GM19324 (cell line): ENCODE measurements around the gene TPSD1.
"Not testable (repeated sequence)": the region's sequence is repeated elsewhere in the genome, so short reads cannot be mapped to it uniquely, and the experiment has no call there.

Experiments used
- ATAC-seq: cut with Tn5 transposase; IDR thresholded peaks from one replicate; pipeline ENCODE4 v1.9.1; 2021; ENCODE audit warnings: mild to moderate bottlenecking, moderate library complexity; ENCODE audit not compliant: unreplicated experiment, low FRiP score

TPSD1 gene

DNA sequence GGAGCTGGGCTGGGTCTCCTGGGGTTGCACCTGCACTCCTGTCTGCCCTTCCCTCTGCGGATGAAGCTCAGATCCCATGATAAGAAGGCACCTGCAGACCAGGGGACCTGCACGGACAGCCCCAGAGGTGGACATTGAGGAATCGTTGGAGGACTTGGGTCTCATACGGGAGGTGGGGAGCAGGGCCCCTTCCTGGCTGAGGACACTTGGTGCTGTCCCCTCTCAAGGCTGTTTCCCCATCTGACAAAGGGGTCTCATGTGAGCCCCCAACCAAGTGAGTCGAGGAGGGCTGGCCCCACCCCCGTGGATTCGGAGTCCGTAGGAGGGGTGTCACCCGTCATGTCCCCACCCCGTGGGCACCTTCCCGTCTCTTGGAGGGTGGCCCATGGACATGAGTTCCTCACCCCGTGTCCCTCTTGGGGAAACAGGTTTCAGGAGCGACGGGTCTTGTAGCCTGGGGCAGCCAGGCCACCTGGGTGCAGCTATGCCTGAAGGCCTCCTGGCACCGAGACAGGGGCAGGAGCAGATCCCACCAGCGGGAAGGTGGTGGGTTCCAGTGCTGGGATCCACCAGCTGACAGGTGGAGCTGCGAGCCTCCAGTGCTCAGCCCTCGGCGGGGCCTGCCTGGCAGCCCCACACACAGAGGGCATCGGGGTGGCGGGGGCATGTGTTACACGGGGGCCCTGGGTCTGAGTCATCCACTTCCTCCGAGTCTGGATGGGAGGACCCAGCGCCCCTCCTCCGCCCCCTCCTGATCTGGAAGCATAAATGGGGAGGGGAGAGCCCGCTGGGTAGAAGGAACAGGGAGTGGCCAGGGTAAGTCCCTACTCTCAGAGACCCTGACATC, at the start of gene TPSD1:
TSS of gene TPSD1 (plus strand) at position 794 of the 847 bp plus-strand sequence. CDS start 212 bp downstream, outside the sequence.
- not testable (repeated sequence) for ATAC-seq

DNA sequence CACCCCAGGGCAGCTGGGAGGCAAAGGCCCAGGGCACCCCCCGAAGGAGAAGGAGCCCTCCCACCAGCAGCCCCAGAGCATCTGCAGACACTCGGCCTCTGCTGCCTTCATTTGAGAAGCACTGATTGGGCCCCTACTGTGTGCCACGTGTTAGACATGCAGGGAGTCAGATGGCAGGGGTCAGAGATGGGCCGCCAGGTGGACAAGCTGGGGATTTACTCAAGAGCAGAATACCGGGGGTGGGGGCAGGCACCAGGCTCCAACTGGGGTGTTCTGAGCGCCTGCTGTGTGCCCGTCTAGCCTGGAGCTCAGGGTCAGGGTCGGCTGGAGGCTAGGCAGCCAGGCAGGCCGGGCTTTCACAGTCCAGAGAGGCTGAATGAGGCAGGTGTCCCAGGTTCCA, 49.5 kb upstream of the TPSD1 start:
- ATAC-seq, result no peak

DNA sequence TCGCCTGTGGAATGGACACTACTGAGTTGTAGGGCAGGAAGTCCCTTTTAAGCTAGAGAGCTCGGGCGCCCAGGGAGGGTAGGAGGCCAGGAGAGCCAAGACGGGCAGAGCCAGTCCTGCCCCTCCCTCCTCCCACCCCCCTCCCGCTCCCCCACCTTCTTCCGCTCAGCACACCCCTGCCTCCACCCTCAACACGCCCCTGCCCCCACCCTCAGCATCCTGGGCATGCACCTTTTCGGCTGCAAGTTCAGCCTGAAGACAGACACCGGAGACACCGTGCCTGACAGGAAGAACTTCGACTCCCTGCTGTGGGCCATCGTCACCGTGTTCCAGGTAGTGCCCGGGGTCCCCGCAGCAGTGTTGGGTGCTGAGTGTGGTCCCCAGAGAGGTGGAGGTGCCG, 49.1 kb upstream of the TPSD1 start:
- no peak for ATAC-seq

DNA sequence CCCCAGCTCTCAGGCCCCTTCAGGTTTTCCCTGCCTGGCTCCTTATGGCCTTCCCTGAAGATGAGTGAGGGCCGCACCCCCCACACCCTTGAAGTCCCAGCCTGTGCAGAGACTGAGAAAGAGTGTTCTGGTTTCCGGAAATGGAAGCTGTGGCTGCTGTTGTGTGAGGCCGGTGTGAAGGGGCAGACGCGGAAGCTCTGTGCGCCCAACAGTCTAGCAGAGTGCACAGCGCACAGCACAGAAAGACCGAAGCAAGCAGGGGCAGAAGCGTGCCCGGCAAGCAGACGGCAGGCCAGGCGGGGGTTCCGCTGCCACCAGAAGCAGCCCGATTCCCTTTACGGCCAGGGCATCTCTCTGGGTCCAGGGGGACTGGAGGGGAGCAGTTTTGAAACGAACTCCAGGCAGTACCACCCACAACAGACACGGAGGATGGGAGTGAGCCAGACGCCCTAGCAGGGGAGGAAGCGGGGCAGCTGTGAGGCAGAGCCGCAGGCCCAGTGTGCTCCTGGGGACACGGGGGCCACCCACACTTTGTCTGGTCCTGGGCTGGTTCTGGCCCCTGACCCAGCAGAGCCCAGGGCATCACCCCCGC, 47.5 kb upstream of the TPSD1 start:
- no peak for ATAC-seq

DNA sequence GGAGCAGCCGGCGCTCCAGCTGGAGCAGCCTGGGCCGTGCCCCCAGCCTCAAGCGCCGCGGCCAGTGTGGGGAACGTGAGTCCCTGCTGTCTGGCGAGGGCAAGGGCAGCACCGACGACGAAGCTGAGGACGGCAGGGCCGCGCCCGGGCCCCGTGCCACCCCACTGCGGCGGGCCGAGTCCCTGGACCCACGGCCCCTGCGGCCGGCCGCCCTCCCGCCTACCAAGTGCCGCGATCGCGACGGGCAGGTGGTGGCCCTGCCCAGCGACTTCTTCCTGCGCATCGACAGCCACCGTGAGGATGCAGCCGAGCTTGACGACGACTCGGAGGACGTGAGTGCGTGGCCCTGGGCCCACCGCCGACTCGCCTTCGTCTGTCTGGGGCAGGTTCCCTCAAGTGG, 46.8 kb upstream of the TPSD1 start:
- ATAC-seq, result no peak

DNA sequence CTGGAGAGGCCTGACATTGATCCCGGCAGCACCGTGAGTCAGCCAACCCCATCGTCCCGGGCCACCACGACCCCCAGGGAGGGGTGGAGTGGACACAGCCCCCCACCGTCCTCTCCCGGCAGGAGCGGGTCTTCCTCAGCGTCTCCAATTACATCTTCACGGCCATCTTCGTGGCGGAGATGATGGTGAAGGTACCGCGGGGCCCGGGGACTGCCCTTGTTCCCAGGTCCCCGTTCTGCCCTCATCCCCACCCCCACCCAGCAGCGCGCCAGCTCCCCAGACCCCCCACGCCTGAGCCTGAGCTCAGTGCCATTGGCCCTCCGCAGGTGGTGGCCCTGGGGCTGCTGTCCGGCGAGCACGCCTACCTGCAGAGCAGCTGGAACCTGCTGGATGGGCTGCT, 45.4 kb upstream of the TPSD1 start:
- ATAC-seq, result no peak

DNA sequence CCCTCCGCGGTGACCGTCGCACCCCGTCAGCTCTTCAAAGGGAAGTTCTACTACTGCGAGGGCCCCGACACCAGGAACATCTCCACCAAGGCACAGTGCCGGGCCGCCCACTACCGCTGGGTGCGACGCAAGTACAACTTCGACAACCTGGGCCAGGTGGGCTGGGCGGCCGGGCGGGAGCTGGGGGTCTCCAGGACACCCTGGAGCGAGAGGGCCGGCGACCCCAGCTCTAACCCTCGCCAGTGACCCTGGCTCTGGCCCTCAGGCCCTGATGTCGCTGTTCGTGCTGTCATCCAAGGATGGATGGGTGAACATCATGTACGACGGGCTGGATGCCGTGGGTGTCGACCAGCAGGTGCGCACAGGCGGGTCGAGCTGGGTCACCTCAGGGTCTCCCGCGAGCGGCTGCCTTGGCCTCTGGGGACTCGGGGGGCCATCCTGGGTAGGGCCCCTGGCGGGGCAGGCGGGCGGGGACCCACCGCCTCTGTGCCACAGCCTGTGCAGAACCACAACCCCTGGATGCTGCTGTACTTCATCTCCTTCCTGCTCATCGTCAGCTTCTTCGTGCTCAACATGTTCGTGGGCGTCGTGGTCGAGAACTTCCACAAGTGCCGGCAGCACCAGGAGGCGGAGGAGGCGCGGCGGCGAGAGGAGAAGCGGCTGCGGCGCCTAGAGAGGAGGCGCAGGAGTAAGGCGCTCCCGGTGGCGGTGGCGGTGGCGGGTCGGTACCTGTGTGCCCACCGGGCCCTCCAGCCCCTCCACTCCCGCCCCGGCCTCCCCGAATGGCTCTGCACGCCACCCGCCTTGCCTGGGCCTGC, 44.2 kb upstream of the TPSD1 start:
- ATAC-seq, result no peak

DNA sequence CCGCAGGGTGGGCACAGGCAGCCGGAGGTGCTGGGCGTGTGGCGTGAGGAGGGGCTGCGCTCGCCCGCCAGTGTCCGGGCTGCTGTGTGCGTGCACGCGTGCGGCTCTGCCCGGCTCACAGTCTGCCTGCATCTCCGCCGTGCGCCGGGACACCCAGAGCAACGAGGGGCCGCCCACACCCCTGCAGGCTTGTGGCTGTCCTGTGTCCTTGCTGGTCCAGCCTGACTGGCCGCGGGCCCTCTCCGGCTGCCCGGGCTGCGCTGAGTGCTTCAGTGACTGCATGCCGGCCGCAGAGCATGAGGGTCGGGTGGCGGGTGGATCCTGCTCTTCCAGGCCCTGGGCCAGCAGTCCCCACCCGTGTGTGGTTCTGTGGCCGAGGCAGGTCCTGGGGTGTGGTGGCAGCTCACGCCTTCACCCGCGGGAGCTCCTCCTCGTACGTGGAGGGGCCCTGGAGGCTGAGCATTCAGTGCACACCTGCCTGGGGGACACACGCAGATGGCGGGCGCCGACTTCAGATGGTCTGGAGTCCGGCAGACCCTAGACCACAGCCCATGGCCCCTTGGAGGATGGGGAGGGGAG, 43.2 kb upstream of the TPSD1 start:
- ATAC-seq, result no peak

DNA sequence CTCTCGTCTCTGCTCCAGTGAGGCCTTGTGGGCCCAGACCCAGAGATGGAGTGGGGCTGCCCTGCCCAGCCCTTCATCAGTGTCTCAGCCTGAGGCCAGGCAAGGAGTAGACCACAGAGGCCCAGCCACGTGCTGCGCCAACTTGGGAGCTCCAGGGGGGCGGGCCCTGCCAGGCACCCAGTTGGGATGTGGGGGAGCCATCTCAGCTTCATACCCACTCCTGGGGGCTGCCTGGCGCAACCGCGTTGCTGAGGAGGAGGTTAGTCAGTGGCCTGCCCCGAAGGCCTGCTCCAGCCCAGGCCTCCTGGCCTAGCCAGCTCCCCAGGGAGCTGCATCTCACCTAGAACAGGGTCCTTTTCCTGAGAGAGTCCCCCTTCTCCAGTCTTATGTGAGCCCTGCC, 42.6 kb upstream of the TPSD1 start:
- no peak for ATAC-seq

DNA sequence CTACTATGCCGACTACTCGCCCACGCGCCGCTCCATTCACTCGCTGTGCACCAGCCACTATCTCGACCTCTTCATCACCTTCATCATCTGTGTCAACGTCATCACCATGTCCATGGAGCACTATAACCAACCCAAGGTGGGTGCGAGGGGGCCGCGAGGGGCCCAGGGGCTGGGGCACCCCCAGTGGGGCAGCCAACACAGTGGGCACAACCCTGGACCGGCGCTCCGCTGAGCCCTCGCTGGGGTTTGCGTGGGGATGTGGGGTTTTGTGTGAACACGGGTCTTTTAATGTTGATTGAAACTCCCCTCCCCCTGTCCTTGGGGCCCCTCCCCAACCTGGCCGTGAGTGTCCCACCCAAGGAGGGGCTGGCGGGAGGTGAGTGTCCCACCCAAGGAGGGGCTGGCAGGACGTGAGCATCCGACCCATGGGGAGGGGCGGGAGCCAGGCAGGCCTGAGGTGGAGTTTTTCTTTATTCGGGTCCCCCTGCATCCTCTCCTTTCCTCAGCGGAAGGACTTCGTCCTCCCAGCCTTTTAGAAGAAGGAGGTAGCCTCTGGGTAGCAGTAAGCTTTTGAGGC, 42.0 kb upstream of the TPSD1 start:
- no peak for ATAC-seq

DNA sequence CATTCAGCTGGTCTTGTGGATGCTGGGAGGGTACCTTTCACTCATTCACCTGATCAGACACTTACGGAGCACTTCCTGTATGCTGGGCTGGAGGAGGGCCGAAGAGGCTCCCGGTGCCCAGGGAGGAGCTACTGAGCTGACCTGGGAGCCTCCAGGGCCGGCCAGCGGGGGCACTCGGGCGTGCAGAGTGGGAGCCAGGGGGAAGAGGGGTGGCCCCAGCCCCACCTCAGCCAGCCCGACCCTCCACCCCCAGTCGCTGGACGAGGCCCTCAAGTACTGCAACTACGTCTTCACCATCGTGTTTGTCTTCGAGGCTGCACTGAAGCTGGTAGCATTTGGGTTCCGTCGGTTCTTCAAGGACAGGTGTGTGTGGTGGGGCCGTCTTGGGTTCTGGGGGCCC, 41.1 kb upstream of the TPSD1 start:
- no peak for ATAC-seq

DNA sequence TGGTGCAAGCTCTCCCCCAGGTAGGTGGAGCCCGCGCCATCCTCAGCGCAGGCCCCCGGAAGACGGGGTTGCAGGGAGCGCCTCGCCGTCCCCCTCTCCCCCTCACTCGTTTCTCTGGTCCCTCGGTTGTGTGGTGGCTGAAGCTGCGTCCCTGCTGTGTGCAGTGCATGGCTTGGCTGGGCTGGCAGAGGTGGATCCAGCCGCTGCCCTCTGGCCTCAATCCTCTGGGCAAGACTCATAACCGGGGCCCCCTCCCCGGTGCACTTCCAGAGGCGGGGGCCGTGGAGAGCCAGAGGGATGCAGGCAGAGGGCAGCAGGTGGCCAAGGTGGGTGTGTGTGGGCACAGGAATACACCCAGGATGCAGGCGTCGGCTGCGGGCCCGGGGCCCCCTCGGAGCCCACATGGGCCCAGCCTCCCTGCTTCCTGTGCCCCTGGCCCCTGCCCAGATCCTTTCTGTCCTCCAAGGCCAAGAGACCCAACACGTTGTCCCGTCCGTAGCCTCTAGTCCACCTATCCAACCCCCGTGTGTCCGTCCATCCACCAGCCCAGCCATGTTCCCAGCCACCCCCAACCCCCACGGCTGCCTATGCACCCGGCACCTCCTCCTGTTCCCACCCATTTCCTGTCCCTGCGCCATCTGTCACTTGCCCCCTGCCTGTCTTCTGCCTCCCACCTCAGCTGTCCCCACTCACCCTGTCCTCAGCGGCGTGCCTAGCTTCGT, 40.1 kb upstream of the TPSD1 start:
- ATAC-seq, result no peak

DNA sequence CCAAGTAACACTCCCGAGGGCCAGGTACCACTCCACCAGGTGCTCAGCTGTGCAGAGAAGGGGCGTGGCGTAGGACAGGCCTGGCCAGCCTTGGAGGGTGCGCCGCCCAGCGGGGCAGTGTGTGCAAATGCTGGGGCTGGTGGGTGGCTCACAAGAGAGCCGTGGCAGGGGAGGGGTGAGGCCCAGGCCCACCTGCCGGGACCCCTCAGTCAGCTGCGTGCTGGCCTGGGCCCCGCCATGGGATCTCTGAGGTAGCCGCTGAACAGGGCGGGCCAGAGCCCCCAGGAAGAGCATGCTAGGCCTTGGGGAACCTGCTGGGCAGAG, 39.6 kb upstream of the TPSD1 start:
- no peak for ATAC-seq

DNA sequence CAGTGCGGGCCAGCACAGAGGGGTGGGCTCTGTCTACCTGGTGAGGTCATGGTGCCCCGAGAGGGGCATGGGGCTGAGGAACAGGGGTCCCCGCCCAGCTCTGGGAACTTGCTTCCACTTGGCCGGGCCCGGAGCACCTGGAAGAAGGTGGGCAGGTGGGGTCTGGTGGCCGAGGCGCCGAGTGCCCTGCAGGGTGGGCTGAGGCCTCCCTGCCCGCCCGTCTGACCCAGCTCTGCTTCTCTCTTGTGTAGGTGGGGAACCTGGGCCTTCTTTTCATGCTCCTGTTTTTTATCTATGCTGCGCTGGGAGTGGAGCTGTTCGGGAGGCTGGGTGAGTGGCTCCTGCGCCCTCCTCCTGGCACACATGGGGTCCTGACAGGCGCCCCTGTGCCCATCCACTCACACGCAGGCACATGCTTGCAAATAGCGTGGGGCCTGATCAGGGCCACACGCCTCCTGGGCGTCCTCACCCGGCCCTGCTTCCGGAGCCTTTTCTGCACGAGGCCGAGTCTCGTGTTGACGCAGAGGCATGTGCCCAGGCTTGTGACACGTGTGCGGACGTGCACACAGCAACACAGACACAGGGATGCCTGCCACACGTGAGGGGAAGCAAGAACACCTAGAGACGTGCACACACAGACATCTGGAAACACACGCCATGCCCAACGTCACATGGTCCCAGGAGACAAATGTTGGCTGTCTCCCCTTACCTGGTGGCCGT, 39.0 kb upstream of the TPSD1 start:
- no peak for ATAC-seq

DNA sequence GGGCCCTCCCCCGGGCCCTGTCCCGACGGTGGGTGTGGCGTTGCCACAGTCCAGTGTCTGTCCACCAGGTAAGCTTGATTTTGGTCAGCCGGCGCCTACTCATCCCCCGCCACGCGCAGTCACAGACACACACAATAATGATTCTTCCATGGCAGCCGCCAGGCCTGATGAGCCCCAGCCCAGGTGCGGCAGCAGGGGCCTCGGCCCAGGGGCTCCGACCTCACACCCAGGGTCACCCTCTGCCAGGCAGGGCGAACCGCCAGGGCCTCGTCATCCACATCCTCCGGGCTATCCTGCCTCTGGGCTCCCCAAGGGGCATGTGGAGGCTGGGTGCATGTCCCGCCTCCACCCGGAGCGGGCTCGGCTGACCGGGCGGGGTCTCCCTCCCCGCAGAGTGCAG, 38.3 kb upstream of the TPSD1 start:
- no peak for ATAC-seq

DNA sequence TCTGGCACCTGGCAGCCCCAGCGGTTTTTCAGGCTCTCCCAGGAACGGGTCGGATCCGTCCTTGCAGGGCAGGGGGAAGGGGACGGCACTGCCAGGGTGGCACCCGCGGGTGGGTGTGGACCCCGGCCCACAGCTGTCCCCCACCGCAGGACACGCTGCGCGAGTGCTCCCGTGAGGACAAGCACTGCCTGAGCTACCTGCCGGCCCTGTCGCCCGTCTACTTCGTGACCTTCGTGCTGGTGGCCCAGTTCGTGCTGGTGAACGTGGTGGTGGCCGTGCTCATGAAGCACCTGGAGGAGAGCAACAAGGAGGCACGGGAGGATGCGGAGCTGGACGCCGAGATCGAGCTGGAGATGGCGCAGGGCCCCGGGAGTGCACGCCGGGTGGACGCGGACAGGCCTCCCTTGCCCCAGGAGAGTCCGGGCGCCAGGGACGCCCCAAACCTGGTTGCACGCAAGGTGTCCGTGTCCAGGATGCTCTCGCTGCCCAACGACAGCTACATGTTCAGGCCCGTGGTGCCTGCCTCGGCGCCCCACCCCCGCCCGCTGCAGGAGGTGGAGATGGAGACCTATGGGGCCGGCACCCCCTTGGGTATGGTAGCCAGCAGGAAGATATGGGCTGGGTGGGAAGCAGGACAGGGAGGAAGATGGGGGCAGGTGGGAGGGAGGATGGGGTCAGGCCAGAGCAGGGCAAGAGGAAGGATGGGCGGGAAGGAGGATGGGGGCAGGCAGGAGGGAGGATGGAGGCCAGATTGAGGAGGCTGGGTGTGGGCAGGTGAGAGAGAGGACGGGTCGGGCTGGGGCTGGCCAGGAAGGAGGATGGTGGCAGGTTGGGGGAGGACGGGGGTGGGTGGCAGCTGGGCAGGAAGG, 37.6 kb upstream of the TPSD1 start:
- ATAC-seq, result no peak

DNA sequence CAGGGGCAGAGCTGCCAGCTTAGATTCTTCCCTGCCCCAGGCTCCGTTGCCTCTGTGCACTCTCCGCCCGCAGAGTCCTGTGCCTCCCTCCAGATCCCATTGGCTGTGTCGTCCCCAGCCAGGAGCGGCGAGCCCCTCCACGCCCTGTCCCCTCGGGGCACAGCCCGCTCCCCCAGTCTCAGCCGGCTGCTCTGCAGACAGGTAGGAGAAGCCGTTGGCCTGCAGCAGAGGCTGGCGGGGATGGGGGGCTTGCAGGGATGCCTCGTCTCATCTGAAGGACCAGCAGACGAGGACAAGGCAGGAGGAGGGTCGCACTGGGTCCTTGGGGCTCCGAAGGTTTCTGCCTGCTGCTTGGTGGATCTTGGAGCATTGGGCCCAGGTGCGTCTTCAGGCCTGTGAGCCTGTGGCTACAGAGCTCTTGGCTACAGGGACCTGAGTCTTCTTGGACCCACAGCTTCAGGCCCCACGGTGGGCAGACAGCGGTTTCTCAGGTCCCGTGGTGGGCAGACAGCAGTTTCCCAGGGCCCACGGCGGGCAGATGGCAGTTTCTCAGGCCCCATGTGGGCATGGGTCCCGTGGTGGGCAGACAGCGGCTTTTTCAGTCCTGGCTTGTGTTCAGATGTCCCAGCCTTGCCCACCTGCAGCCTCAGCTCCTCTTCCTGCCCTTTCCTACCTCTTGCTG, 36.8 kb upstream of the TPSD1 start:
- no peak for ATAC-seq

DNA sequence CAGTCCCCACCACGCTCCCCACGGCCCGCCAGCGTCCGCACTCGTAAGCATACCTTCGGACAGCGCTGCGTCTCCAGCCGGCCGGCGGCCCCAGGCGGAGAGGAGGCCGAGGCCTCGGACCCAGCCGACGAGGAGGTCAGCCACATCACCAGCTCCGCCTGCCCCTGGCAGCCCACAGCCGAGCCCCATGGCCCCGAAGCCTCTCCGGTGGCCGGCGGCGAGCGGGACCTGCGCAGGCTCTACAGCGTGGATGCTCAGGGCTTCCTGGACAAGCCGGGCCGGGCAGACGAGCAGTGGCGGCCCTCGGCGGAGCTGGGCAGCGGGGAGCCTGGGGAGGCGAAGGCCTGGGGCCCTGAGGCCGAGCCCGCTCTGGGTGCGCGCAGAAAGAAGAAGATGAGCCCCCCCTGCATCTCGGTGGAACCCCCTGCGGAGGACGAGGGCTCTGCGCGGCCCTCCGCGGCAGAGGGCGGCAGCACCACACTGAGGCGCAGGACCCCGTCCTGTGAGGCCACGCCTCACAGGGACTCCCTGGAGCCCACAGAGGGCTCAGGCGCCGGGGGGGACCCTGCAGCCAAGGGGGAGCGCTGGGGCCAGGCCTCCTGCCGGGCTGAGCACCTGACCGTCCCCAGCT, 35.7 kb upstream of the TPSD1 start:
- ATAC-seq, result no peak
